Caco-2 (cell line): ENCODE measurements around the gene ZNF507. TPM values are rescaled to one million over a fixed set of nuclear protein-coding genes. Genes with fewer than 3 reads are reported as not detected.

Experiments
- BruUV-seq: library from RNA; stranded (reverse); fragments of 400-500 nt; replicated peaks from 2 replicates; lab custom pipeline; 2021; lab: Mats Ljungman, UMichigan
- CTCF ChIA-PET: fragments of 300-600 bp; sonication (Branson Sonifier 250); formaldehyde crosslinking; loops from one replicate; lab custom pipeline; 2022; ENCODE audit warnings: antibody characterized with exemption; lab: Charles Lee
- POLR2A ChIA-PET: fragments of 300-600 bp; sonication (Branson Sonifier 250); formaldehyde crosslinking; loops from one replicate; lab custom pipeline; 2022; ENCODE audit warnings: antibody characterized with exemption; lab: Charles Lee
- DNase-seq, 2 experiments: peaks; one replicate each; pipeline versions ENCODE4 v3.0.0 to v3.0.0-alpha.2; 2020 to 2022
- H3K27me3 ChIP-seq: replicated peaks from 2 replicates; pipeline ENCODE4 v1.6.0; 2011; ENCODE audit warnings: low read length; ENCODE audit not compliant: control insufficient read depth, insufficient read depth
- H3K36me3 ChIP-seq: 2 replicates; pipeline ENCODE4 v1.5.1; 2011; ENCODE audit warnings: low read length; ENCODE audit not compliant: control insufficient read depth, insufficient read depth
- H3K4me1 ChIP-seq: fragments of 250-450 bp; sonication (Bioruptor Pico); 2 replicates; pipeline ENCODE4 v1.5.1; 2020; ENCODE audit warnings: mild to moderate bottlenecking
- H3K4me3 ChIP-seq: 2 replicates; pipeline ENCODE4 v1.5.1; 2011; ENCODE audit warnings: low read depth, mild to moderate bottlenecking, control low read depth, low read length
- H3K9me3 ChIP-seq: fragments of 250-450 bp; sonication (Bioruptor Pico); 2 replicates; pipeline ENCODE4 v1.5.1; 2020; ENCODE audit warnings: mild to moderate bottlenecking, moderate library complexity
- H3K27ac Mint-ChIP-seq: one replicate; pipeline ENCODE4 v1.8.0; 2022; ENCODE audit warnings: mixed read lengths; ENCODE audit not compliant: unreplicated experiment
- H3K27me3 Mint-ChIP-seq: one replicate; pipeline ENCODE4 v1.8.0; 2022; ENCODE audit warnings: mixed read lengths; ENCODE audit not compliant: insufficient read depth, unreplicated experiment
- H3K36me3 Mint-ChIP-seq: one replicate; pipeline ENCODE4 v1.8.0; 2022; ENCODE audit warnings: mild to moderate bottlenecking, mixed read lengths; ENCODE audit not compliant: insufficient read depth, unreplicated experiment
- H3K4me1 Mint-ChIP-seq: one replicate; pipeline ENCODE4 v1.8.0; 2022; ENCODE audit warnings: low read depth, mixed read lengths; ENCODE audit not compliant: unreplicated experiment
- H3K4me3 Mint-ChIP-seq: one replicate; pipeline ENCODE4 v1.8.0; 2022; ENCODE audit warnings: mild to moderate bottlenecking, moderate library complexity, mixed read lengths; ENCODE audit not compliant: unreplicated experiment
- H3K9me3 Mint-ChIP-seq: one replicate; pipeline ENCODE4 v1.8.0; 2022; ENCODE audit warnings: mixed read lengths; ENCODE audit not compliant: unreplicated experiment
- CTCF ChIP-seq, 2 experiments: fragments of 200-600 bp in 1 of 2; IDR thresholded peaks; 1 replicate in 1 of 2; 2 replicates in 1 of 2; pipeline versions ENCODE4 v1.5.1 to v1.8.0; 2011 to 2022; ENCODE audit warnings: antibody characterized with exemption in 1 of 2, control low read depth in 1 of 2, inconsistent platforms in 1 of 2, low read depth in 1 of 2, low read length in 1 of 2, mild to moderate bottlenecking in 1 of 2, moderate library complexity in 1 of 2; ENCODE audit not compliant: insufficient read depth in 1 of 2, severe bottlenecking in 1 of 2, unreplicated experiment in 1 of 2
- intact Hi-C: fragments of 100-400 bp; cut with micrococcal nuclease; formaldehyde crosslinking; loops from one replicate; pipeline ENCODE4 v1.10.0; 2022; ENCODE audit not compliant: unreplicated experiment
- total RNA-seq: library from RNA; stranded (reverse); gene quantifications from 2 replicates; pipeline ENCODE4 v1.2.3, GENCODE V29; 2022

Gene ZNF507
- total RNA-seq, 1 experiment from 2014 or later = 27.4 TPM

DNA sequence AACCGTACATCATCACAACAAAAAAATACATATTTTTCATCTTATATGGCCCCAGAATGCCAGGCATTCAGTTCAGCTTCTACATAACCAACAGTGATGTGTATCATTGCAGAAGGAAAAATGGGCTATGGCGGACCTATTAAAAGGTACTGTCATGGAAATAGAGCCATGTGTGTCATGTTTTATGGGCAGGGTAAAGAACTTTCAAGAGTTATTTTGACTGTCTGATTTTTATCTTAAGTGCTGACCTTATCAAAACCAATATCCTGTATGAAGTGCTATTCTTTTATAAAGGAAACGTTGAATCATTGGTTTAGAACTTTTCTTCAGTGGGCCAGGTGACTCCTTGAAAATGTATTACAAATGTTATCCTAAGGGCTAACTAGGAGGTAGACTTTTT, 9.9 kb downstream of the ZNF507 start:
- intact Hi-C loops = no loop called here
- H3K4me1 Mint-ChIP-seq = peaks cover 12% of the 10 kb centered on the region
- Histone ChIP-seq H3K27me3 (no peaks in the 10 kb centered on the region), H3K4me1 (peaks cover 8% of the 10 kb centered on the region), H3K9me3 (no peaks in the 10 kb centered on the region), H3K4me3 (no peak overlapping the region), H3K36me3 (peaks cover 18% of the 10 kb centered on the region)
- H3K27ac Mint-ChIP-seq = no peak overlapping the region
- peaks cover 72% of the 10 kb centered on the region for H3K36me3 Mint-ChIP-seq
- no peaks in the 10 kb centered on the region for H3K9me3 Mint-ChIP-seq
- no peaks in the 10 kb centered on the region for H3K27me3 Mint-ChIP-seq
- ChIA-PET POLR2A (interaction anchor here (0.5 kb wide), 1 partner anchor 51 kb away, joined by 5 read pairs; no protein-coding TSS in a partner anchor), CTCF (no interaction called here)
- BruUV-seq = no TSS peak
- DNase-seq = no peak
- no peak for TF ChIP-seq CTCF (IDR thresholded peaks at IDR 0.05; ENCODE audit: insufficient read depth in 1 of 2, low read depth in 1 of 2, low read length in 1 of 2, severe bottlenecking in 1 of 2, unreplicated experiment in 1 of 2)
- H3K4me3 Mint-ChIP-seq = no peak overlapping the region

- no peaks in the 10 kb centered on the region for H3K9me3 ChIP-seq
- Mint-ChIP-seq H3K9me3 (no peaks in the 10 kb centered on the region), H3K36me3 (peaks cover 71% of the 10 kb centered on the region), H3K27me3 (no peaks in the 10 kb centered on the region), H3K27ac (no peak overlapping the region), H3K4me3 (no peak overlapping the region), H3K4me1 (peaks cover 12% of the 10 kb centered on the region)
- H3K27me3 ChIP-seq = no peaks in the 10 kb centered on the region
- CTCF ChIA-PET = interaction anchor here (0.6 kb wide), 1 partner anchor 207 kb away, joined by 5 read pairs; no protein-coding TSS in a partner anchor
- POLR2A ChIA-PET = no interaction called here
- peaks cover 12% of the 10 kb centered on the region for H3K4me1 ChIP-seq
- no TSS peak for BruUV-seq
- no peak overlapping the region for H3K4me3 ChIP-seq
- peaks cover 17% of the 10 kb centered on the region for H3K36me3 ChIP-seq
- no peak for DNase-seq
- TF ChIP-seq CTCF (IDR thresholded peaks at IDR 0.05; ENCODE audit: insufficient read depth in 1 of 2, low read depth in 1 of 2, low read length in 1 of 2, severe bottlenecking in 1 of 2, unreplicated experiment in 1 of 2) = peak; percentile 17 to 31
- intact Hi-C loops = no loop called here
These were observed 12.3 kb downstream of the ZNF507 start for GRCh38 chr19:32357720-32358119.

DNA sequence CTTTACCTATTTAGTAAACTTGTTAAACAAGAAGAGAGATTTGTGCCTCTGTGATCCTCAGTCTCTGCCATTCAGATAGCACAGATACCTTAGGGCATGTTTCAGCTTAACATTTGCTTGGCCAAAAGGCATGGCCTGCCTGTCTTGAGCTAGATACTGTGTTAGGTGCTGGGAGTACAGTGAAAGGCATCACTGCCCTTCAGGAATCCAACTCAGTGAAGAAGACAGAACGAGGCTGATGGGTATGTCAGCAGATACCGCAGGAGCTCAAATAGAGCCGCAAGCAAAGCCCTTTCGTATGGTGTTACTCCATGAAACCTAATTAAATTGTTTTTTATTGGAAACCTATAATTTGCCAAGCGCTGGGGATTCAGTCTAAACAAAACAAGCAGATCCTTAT, 12.9 kb downstream of the ZNF507 start:
- intact Hi-C loops = no loop called here
- no peaks in the 10 kb centered on the region for H3K9me3 ChIP-seq
- Mint-ChIP-seq H3K27ac (no peak overlapping the region), H3K9me3 (no peaks in the 10 kb centered on the region), H3K4me3 (no peak overlapping the region), H3K4me1 (peaks cover 18% of the 10 kb centered on the region), H3K27me3 (no peaks in the 10 kb centered on the region), H3K36me3 (peaks cover 69% of the 10 kb centered on the region)
- H3K27me3 ChIP-seq = no peaks in the 10 kb centered on the region
- no peak for TF ChIP-seq CTCF (IDR thresholded peaks at IDR 0.05; ENCODE audit: insufficient read depth in 1 of 2, low read depth in 1 of 2, low read length in 1 of 2, severe bottlenecking in 1 of 2, unreplicated experiment in 1 of 2)
- no peak overlapping the region for H3K4me3 ChIP-seq
- H3K4me1 ChIP-seq = peaks cover 18% of the 10 kb centered on the region
- BruUV-seq = no TSS peak
- DNase-seq = no peak
- peaks cover 11% of the 10 kb centered on the region for H3K36me3 ChIP-seq
- POLR2A ChIA-PET = no interaction called here
- CTCF ChIA-PET = no interaction called here
